VCaP (cell line): ENCODE results near the gene RNASEL.

Experiments used
- H3K27ac ChIP-seq: fragments of 450-650 bp; 2 replicates; pipeline ENCODE4 v1.5.1; 2017
- CTCF ChIP-seq: fragments of 450-650 bp; conservative IDR thresholded peaks from 2 replicates; pipeline ENCODE4 v1.5.1; 2017; ENCODE audit warnings: mild to moderate bottlenecking, moderate library complexity

Gene RNASEL

GRCh38 chr1:182602935-182603645 is 14.0 kb upstream of the RNASEL start:
- no peak for TF ChIP-seq CTCF
- H3K27ac ChIP-seq: peak overlapping the region; percentile 62

GRCh38 chr1:182601913-182602312 is 12.9 kb upstream of the RNASEL start:
- no peak for TF ChIP-seq CTCF
- peak overlapping the region; percentile 62 for H3K27ac ChIP-seq

GRCh38 chr1:182601416-182601786 is 12.3 kb upstream of the RNASEL start:
- peak overlapping the region; percentile 62 for H3K27ac ChIP-seq
- TF ChIP-seq CTCF: peak; percentile 82

- peak overlapping the region; percentile 62 for H3K27ac ChIP-seq
- no peak for TF ChIP-seq CTCF
These were observed 11.8 kb upstream of the RNASEL start for GRCh38 chr1:182600745-182601415.

GRCh38 chr1:182600036-182600713 is 11.1 kb upstream of the RNASEL start:
- H3K27ac ChIP-seq: peak overlapping the region; percentile 62
- TF ChIP-seq CTCF: no peak

GRCh38 chr1:182599339-182599738 is 10.3 kb upstream of the RNASEL start:
- no peak; the same call in 1 of the 2 replicates for TF ChIP-seq CTCF
- H3K27ac ChIP-seq: peak overlapping the region; percentile 49

GRCh38 chr1:182598296-182598695 is 9.2 kb upstream of the RNASEL start:
- H3K27ac ChIP-seq: peak overlapping the region; percentile 49
- TF ChIP-seq CTCF: no peak
